Cardiac septum (tissue), 1 donor: ENCODE measurements around the gene PSAP. TPM values are rescaled to one million over a fixed set of nuclear protein-coding genes. Genes with fewer than 3 reads are reported as not detected.
"Not testable (repeated sequence)": the region's sequence is repeated elsewhere in the genome, so short reads cannot be mapped to it uniquely, and the experiment has no call there.

Experiments used
- DNase-seq: peaks from one replicate; pipeline ENCODE4 v3.0.0-alpha.2; 2020; ENCODE audit warnings: low spot score
- intact Hi-C: fragments of 100-400 bp; cut with DNase I; formaldehyde crosslinking; loops from one replicate; pipeline ENCODE4 v1.14.0; 2022
- long read RNA-seq: library from polyadenylated mRNA; unstranded; transcript quantifications from one replicate; pipeline ENCODE4 v2.0.0, GENCODE V29; 2021
- total RNA-seq: library from RNA; stranded (reverse); fragmentation: NEBNext Ultra II Directional; extraction: Animal tissue kit (Norgen Biotek cat#: 25700); gene quantifications from one replicate; pipeline ENCODE4 v1.2.1, GENCODE V29; 2021
- donor health status: DM: no; HTN: no; CAD: no.

The PSAP gene
- total RNA-seq, result 1,123 TPM
- long read RNA-seq, transcript PSAP-202 (14 exons, 2,872 nt), result major isoform, 83 of 2,285 reads
- long read RNA-seq, transcript PSAP-201 (14 exons, 2,830 nt), result minor isoform, 7 of 2,285 reads
- long read RNA-seq, partial matches to known transcripts, result 550 of 2,285 reads
- long read RNA-seq, other reads (novel, unspliced or antisense), result 1,645 of 2,285 reads

DNA sequence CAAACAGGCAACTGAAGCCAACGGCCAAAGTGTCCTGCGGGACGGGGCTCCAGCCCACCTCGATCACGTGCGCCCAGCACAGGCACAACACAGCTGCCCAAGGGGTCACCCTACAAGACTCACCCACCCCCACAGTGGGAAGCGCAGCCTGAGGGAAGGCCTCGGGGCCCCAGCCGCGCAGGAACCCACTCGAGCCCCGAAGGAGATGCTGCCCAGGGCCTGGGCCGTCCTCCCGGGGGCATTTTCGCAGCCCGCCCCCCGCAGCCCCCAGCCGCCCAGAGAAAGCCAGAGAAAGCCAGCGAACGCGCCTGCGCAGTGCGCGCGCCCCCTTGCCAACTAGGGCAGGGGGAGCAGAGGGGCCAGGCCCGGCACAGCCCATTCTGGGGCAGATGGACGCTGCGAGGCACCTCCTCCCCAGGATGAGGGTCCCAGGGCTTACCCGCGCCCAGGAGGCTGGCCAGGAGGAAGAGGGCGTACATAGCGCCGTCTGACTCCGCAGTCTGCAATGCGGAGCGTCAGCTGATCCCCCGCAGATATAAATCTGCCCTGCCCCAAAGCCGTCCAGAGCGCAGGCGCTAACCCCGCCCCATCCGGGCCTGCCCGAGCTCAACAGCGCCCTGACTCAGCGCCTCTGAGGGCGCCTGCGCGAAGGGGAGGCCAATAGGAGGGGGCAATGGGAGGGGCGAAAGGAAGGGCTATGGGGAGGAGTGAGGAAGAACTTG, at the start of gene PSAP:
Gene PSAP (minus strand): TSS at position 509 of the 722 bp plus-strand sequence. CDS start 30 bp downstream, at position 479.
- intact Hi-C loops, result no loop called here
- peak; percentile 100 for DNase-seq

DNA sequence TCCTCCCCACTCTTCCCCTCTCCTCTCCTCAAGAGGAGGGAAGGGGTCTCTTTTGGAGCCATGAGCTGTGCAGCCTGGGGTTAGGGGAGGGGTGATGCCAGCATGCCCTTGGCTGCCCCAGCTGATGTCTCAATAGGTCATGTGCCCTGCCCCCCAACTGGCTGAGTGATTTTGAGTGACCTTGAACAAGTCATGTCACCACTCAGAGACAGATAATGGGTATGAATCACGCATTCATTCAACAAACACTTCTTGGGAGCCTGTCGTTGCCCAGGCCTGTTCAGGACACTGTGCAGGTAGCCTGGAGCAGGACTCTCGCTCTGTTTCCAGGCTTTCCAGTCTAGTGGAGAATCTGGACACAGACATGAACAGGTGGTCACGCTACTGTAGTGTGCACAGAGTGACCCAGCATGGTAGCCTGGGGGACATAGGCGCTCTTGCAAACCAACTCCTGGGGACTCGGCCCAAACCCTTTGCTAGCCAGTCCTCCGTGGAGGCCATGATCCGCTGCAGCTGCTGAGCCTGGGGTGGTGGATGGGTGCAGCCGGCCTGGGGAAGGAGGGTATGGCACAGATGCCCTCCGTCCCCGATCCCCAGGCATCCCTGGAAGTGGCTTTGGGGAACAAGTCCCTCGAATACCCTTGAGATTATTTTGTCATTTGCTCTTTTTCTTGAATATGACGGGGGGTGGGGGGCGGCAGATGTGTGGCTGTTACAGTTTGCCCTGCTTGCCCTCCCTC, 49.6 kb upstream of the PSAP start:
- intact Hi-C loops, result loop anchor here (5.0 kb wide), 1 partner anchor 52 kb away; no protein-coding TSS in a partner anchor
- no peak for DNase-seq

DNA sequence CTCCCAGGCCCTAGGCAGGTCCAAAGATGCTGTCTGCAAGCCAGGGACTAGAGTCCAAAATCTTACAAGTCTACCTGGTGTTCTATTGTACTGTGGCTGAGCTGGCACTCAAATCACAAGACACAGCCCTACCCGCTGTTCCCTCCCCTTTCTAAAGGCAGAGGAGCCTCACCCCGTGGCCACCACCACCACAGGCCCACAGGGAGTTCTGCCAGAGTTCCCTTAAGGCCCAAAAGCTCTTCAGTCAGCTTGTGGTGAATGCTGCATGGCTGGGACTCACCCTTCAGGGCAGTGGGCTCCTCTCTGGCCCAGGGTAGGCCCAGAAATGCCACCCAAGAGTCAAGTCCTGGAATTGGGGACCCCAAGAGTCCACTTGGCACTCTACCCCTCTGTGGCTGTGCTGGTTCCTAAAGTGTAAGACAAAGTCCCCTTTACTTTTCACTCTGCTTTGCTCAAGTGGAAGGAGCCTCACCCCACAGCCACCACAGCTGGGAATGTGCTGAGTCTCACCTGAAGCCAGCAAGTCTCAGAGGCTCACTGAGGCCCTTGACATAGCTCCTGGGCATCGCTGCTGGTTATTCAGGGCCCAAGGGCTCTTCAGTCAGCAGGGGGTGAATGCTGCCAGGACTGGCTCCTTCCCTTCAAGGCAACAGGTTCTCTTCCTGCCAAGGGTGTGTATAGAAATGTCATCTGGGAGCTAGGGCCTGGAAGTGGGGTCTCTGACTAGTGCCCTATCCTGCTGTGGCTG, 48.8 kb upstream of the PSAP start:
- DNase-seq, result no peak
- intact Hi-C loops, result loop anchor here (5.0 to 10.0 kb wide), 3 partner anchors 52 to 583 kb away; partner anchors contain the start of gene SLC29A3

DNA sequence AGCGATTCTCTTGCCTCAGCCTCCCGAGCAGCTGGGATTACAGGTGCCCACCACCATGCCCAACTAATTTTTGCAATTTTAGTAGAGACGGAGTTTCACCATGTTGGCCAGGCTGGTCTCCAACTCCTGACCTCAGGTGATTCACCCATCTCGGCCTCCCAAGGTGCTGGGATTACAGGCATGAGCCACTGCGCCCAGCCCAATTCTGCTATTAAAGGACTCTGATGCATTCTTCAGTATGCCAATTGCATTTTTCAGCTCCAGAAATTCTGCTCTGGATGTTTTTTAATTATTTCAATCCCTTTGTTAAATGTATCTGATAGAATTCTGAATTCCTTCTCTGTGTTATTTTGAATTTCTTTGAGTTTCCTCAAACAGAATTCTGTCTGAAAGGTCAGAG, 47.3 kb upstream of the PSAP start:
- DNase-seq, result not testable (repeated sequence)
- intact Hi-C loops, result loop anchor here (5.0 to 10.0 kb wide), 2 partner anchors 436 to 581 kb away; partner anchors contain the start of gene SLC29A3

DNA sequence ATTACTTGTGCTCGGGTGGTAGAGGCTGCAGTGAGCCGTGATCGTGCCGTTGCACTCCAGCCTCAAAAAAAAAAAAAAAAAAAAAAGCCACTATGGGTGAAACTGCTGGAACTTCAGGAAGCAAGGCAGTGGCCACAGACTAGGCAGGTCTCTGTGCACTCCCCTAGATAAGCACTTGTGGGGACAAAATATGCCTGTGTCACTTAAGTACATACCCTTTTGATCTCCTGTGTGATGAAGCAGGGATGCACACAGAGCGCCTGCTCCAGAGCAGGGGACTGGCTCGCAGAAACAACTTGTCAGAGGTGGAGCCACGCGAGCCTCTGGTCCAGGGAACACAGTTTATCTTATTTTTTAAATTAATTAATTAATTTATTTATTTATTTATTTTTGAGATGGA, 42.9 kb upstream of the PSAP start:
- intact Hi-C loops, result loop anchor here (10.0 kb wide), 1 partner anchor 441 kb away; no protein-coding TSS in a partner anchor

DNA sequence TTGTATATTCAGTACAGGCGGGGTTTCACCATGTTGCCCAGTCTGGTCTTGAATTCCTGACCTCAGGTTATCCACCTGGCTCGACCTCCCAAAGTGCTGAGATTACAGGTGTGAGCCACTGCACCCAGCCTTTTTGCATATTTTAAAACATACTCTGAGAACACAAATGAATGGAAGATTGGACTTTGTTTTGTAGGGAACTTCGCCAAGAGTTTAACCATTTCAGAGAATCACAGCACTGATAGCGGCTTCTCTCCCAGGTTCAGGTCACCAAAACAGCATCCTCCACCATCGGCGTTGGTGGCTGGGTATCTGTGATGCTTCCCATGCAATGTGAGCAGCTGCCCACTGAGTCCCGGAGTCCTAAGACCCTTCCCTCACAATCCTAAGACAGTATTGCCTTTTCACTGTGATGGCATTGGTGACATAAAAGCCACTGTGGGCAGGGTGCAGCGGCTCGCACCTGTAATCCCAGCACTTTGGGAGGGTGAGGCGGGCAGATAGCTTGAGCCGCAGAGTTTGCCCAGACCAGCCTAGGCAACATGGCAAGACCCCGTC, 42.3 kb upstream of the PSAP start:
- no peak for DNase-seq
- intact Hi-C loops, result loop anchor here (10.0 kb wide), 1 partner anchor 441 kb away; no protein-coding TSS in a partner anchor

More for the DNA sequence above, 42.9 kb upstream of the PSAP start:
- no peak for DNase-seq

DNA sequence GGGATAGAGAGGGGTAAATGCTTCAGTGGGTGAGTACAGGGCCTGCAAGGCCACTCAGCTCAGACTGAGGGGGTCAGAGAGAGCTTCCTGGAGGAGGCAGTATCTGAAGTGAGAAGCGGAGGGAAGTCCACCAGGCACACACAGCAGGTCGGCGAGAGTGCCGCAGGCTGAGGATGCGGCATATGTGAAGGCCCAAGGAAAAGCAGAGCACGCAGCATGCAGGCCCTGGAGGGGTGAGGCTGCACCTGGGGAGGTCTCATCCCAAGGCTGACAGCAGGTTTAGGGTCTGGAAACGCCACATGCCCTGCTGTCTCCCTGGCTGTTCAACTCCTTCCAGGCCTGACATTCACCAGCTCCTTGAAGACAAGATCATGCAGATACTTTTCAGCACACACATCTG, 40.4 kb upstream of the PSAP start:
- no peak for DNase-seq
- intact Hi-C loops, result loop anchor here (10.0 kb wide), 1 partner anchor 443 kb away; no protein-coding TSS in a partner anchor

DNA sequence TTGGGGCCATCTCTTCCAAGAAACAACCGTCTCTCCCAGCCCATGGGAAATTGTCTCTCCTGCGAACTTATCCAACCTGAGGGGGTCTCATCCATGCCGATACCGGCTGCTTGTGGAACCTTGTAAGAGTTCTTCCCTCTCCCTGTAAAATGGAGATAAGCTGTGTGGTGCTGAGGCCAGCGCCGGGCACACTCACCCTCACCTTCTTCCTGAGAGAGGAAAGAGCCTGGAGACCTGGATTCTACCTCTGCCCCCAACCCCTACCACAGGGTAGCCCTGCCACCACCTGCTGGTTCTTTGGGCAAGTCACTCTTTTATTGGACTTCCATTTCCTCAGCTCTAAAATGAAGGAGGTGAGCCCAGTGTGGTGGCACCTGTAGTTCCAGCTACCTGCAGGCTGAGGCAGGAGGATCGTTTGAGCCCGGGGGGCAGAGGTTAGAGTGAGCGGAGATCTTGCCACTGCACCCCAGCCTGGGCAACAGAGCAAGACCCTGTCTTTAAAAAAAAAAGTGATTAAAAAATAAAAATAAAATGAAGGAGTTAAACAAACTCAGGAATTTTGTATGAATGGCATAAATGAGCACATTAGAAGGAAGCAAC, 38.4 kb upstream of the PSAP start:
- no peak for DNase-seq
- intact Hi-C loops, result loop anchor here (5.0 to 10.0 kb wide), 2 partner anchors 52 to 175 kb away; partner anchors contain the start of gene C10orf105

DNA sequence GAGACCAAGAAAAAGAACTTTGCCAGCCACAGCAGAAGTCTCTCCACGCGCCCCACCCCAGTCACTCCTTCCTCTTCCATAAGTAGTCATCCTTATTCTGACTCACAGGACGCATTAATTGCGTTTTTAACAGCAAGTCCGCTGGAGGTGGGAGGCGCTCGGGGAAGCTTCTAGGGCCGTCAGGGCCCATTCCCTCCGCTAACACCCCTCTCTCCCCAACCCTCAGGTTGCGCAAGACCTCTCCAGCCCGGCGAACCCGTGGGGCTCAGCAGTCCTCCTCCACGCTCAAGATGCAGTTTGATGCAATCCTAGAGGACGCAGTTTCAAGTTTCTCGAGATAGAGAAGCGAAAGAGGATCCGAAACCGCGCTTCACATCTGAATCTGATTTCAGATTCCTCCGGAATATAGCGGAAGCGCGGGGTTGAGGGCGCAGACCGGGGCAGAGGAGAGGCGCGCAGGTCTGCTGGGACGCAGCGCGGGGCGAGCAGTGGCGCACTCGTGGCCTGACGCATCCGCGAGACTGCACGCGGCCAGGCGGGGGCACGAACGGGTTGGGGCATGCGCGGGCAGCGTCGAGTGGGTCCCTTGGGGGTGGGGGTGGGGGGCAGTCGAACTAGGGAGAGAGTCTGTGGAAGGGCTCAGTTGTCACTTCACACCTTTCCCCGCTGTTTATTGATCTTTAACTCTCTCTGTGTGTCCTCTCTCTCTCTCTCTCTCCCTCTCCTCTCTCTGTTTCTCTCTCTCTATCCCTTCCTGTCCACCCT, 37.8 kb upstream of the PSAP start:
- peak; percentile 88 for DNase-seq
- intact Hi-C loops, result loop anchor here (5.0 to 10.0 kb wide), 2 partner anchors 52 to 174 kb away; partner anchors contain the start of gene C10orf105

DNA sequence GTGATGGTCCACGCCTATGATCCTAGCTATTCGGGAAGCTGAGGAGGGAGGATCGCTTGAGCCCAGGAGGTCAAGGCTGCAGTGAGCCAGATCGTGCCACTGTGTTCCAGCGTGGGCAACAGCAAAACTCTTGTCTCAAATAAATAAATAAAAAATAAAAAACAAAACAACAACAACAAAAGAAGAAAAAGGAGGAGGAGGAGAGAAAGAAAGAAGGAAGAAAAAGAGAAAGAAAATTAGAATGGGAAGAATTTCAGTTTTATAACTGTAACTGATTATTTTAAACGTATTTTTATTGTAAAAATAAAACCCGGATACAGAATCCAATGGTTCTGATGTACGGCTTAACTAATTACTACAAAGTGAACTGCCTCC, 37.2 kb upstream of the PSAP start:
- intact Hi-C loops, result loop anchor here (5.0 to 10.0 kb wide), 2 partner anchors 51 to 173 kb away; partner anchors contain the start of gene C10orf105
- DNase-seq, result no peak

DNA sequence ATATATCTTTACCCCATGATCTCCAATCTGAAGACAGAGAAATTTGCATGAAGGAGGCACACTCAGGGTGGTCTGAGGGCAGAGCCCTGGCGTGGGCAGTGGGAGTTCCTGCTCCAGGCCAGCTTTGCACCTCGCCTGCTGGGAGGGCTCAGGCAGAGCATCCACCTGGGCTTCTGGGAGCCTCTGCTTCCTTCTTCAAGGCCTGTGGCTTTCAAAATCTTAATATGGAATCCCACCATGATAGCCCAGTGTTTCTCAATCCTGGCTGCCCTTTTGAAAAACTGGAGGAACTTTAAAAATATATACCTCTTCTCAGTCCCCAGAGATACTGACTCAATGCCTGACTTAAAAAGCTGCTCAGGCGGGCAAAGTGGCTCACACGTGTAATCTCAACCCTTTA, 36.7 kb upstream of the PSAP start:
- intact Hi-C loops, result loop anchor here (5.0 to 10.0 kb wide), 2 partner anchors 50 to 173 kb away; partner anchors contain the start of gene C10orf105
- DNase-seq, result no peak

DNA sequence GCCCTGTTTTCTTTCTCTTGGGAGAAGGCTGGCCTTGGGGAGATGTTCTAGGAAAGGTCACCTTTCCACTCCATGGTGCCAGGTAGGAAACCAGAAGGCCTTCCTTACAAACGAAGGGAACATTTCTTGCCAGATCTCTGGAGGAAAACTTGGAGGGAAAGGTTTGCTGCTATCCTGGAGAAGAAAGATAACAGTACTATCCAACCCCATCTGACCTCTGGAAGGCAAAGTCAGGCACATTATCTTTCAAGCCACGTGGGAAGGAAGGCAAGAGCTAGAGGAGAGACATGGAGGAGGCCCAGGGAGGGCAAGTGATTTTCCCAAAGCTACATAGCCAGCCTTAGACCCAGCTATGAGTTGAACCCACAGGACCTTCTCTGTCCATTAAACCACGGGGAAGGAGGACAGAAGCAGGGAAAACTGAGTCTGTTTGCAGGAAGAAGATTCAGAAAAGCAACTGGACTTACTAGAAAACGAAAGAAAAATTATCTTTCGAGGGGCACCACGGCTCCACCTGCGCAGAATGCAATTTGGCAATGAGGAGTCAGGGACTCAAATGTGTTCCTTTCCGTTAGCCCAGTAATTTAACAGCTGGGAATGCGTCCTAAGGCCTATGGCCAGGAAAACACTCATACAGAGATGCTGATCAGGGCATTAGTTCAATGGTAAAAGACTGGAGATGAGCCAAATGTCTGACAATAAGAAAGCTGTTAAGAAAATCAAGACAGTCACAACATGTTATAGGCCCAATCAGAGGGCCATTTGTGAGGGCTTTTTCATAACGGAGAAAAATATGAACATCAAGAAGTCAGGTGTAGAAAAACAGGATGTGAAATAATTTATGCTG, 32.0 kb upstream of the PSAP start:
- intact Hi-C loops, result loop anchor here (10.0 kb wide), 1 partner anchor 168 kb away; the partner anchor contains the start of gene C10orf105
- no peak for DNase-seq

DNA sequence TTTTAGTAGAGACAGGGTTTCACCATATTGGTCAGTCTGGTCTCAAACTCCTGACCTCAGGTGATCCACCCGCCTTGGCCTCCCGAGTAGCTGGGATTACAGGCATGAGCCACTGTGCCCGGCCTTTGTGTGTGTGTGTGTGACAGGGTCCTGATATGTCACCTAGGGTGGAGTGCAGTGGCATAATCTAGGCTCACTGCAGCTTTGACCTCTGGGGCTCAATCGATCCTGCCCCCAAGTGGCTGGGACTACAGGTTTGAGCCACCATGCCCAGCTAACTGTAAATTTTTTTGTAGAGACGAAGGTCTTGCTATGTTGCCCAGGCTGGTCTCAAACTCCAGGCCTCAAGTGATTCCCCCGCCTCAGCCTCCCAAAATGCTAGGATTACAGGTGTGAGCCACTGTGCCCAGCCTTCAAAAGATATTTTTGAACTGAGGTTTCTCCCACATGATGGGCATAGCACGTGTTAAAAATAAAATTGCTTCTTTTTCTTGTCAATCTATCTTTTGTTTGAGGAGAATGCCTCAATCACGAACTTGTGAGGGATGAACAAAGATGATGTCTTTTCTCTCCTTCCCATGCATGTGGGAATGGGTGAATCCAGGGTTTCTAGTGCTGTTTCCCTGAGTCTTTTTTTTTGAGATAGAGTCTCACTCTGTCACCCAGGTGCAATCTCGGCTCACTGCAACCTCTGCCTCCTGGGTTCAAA, 30.8 kb upstream of the PSAP start:
- intact Hi-C loops, result loop anchor here (10.0 kb wide), 1 partner anchor 167 kb away; the partner anchor contains the start of gene C10orf105
- DNase-seq, result no peak

DNA sequence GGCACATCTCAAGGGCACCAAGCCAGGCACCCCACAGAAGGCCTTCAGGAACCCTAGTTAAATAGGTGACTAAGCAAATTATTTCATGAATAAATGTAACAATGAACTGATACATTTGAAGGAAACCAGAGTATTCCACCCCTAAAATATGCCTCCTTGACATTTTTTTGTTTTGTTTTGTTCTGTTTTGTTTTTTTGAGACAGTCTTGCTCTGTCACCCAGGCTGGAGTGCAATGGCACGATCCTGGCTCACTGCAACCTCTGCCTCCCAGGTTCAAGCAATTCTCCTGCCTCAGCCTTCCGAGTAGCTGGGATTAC, 30.2 kb upstream of the PSAP start:
- DNase-seq, result not testable (repeated sequence)
- intact Hi-C loops, result loop anchor here (10.0 kb wide), 1 partner anchor 166 kb away; the partner anchor contains the start of gene C10orf105

DNA sequence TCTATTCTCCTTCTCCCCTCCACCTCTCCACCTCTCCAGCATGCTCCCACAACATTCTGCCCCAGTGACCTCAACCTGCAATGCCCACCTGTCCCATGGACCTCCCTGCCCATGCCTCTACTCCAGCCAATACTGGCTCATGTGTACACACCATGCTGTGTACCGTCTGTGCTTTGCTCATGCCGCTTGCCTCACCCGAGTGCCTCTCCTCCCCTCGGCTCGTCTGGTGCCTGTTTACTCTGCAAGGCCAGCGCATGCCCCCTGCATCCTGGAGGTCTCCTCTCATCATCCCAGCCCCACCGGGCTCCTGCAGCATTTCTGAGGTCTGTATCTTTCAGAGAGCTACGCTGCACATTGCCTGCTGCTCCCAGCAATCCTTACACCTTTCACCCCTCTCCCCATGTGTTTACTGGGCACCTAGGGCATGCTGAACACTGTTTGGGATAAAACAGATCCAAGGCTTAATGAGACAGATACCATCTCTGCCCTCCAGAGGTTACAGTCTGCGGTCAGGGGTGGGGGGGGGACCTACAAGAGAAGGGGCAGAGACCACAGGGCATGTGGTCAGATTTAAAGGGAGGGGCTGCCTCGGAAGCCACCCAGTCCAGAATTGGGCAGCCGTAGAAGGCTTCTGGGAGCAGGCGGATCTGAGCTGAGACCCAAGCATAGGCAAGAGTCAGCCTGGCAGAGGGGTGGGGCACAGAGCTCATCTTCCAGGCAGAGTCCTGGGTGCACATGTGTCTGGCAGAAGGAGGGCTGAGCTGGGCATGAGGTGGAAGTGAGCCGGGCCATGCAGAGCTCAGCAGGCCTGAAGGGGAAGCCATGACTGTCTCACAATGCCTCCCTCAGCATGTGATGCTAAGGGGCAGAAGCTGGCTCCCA, 29.6 kb upstream of the PSAP start:
- DNase-seq, result no peak
- intact Hi-C loops, result loop anchor here (10.0 kb wide), 1 partner anchor 166 kb away; the partner anchor contains the start of gene C10orf105
